Vagina (tissue), 2 donors: ENCODE measurements around the gene HOXB1.

Experiments used
- POLR2A ChIP-seq, 2 donors: fragments of 450-650 bp; IDR thresholded peaks; one replicate each; pipeline ENCODE4 v1.6.1; 2017; ENCODE audit warnings: antibody characterized with exemption in 2 of 2, mild to moderate bottlenecking in 2 of 2, moderate library complexity in 2 of 2
- TF ChIP-seq, protein P1 (sequence below), 3 experiments: fragments of 450-650 bp in 2 of 3; fragments of 200-600 bp in 1 of 3; sonication (generic) in 1 of 3; IDR thresholded peaks; one replicate each; pipeline ENCODE4 v1.5.1; 2017 to 2019; ENCODE audit warnings: antibody characterized with exemption in 3 of 3, mild to moderate bottlenecking in 2 of 3, moderate library complexity in 2 of 3

GRCh38 chr17:48554412-48555257 lies 23.8 kb upstream of the HOXB1 start:
- no peak for TF ChIP-seq POLR2A (IDR thresholded peaks at IDR 0.05)
- TF ChIP-seq, protein P1, sequence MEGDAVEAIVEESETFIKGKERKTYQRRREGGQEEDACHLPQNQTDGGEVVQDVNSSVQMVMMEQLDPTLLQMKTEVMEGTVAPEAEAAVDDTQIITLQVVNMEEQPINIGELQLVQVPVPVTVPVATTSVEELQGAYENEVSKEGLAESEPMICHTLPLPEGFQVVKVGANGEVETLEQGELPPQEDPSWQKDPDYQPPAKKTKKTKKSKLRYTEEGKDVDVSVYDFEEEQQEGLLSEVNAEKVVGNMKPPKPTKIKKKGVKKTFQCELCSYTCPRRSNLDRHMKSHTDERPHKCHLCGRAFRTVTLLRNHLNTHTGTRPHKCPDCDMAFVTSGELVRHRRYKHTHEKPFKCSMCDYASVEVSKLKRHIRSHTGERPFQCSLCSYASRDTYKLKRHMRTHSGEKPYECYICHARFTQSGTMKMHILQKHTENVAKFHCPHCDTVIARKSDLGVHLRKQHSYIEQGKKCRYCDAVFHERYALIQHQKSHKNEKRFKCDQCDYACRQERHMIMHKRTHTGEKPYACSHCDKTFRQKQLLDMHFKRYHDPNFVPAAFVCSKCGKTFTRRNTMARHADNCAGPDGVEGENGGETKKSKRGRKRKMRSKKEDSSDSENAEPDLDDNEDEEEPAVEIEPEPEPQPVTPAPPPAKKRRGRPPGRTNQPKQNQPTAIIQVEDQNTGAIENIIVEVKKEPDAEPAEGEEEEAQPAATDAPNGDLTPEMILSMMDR (IDR thresholded peaks at IDR 0.05) = no peak
